Prostate gland (tissue), 2 donors: ENCODE data around the gene FAXC.

Experiments
- POLR2A ChIP-seq: fragments of 450-650 bp; IDR thresholded peaks from one replicate; pipeline ENCODE4 v1.6.1; 2016; ENCODE audit warnings: antibody characterized with exemption, mild to moderate bottlenecking
- POLR2AphosphoS5 ChIP-seq: sonication (generic); formaldehyde crosslinking; IDR thresholded peaks from one replicate; pipeline ENCODE4 v1.6.1; 2017; ENCODE audit warnings: antibody characterized with exemption
- TF ChIP-seq, protein P1 (sequence below), 4 experiments: fragments of 200-600 bp in 2 of 4; fragments of 450-650 bp in 2 of 4; sonication (generic) in 2 of 4; IDR thresholded peaks; 1 replicate in 3 of 4; 2 replicates in 1 of 4; pipeline ENCODE4 v1.5.1; 2016 to 2019; ENCODE audit warnings: antibody characterized with exemption in 4 of 4, mild to moderate bottlenecking in 2 of 4, moderate library complexity in 2 of 4

DNA sequence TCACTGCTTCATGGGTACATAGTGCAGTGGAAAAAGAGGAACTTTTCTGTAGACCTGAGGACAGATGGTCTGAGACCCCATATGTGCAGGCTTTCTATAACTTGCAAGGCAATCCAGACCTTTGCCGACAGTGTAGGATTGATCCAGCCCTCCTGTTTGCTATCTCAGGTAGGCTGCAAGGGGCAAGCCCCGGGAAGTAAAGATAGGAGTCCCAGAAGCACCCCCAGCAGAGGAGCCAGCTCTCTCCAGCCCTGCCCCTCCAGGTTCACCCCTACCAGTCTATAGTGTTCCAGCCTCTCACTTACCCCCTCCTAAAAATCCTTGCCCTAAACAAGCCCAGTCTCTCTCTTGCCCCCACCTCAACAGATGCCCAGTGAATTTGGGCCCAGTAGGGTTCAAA lies 96.2 kb downstream of the FAXC start:
- TF ChIP-seq POLR2AphosphoS5, result no peak
- TF ChIP-seq, protein P1, sequence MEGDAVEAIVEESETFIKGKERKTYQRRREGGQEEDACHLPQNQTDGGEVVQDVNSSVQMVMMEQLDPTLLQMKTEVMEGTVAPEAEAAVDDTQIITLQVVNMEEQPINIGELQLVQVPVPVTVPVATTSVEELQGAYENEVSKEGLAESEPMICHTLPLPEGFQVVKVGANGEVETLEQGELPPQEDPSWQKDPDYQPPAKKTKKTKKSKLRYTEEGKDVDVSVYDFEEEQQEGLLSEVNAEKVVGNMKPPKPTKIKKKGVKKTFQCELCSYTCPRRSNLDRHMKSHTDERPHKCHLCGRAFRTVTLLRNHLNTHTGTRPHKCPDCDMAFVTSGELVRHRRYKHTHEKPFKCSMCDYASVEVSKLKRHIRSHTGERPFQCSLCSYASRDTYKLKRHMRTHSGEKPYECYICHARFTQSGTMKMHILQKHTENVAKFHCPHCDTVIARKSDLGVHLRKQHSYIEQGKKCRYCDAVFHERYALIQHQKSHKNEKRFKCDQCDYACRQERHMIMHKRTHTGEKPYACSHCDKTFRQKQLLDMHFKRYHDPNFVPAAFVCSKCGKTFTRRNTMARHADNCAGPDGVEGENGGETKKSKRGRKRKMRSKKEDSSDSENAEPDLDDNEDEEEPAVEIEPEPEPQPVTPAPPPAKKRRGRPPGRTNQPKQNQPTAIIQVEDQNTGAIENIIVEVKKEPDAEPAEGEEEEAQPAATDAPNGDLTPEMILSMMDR (IDR thresholded peaks at IDR 0.05), result no peak
- TF ChIP-seq POLR2A, result no peak
